ENCODE data around the gene IFT122. TPM values are rescaled to one million over a fixed set of nuclear protein-coding genes. Genes with fewer than 3 reads are reported as not detected.
A peak's percentile ranks its signal among the peaks of the same experiment; 100 is the strongest.

IFT122 gene
- total RNA-seq, 1 experiment from 2014 or later, result 4.7 TPM

- H3K4me3 ChIP-seq (ENCODE audit: low read length), result no peak overlapping the region
- H3K9me3 ChIP-seq (ENCODE audit: low read length), result no peaks in the 10 kb centered on the region
- no peak for DNase-seq
Measured at GRCh38 chr3:129419476-129419875, 20.5 kb upstream of the IFT122 start.

GRCh38 chr3:129421236-129421883 lies 18.7 kb upstream of the IFT122 start:
- H3K79me2 ChIP-seq (ENCODE audit: low read length), result no peaks in the 10 kb centered on the region
- H3K4me2 ChIP-seq (ENCODE audit: low read depth, low read length, poor library complexity, severe bottlenecking), result no peak overlapping the region
- no peak overlapping the region for H3K27ac ChIP-seq (ENCODE audit: low read length)

More at GRCh38 chr3:129419476-129419875, 20.5 kb upstream of the IFT122 start:
- Histone ChIP-seq H3K36me3 (ENCODE audit: insufficient read depth, low read length) (no peaks in the 10 kb centered on the region; the same call in 1 of the 2 replicates), H2AFZ (ENCODE audit: low read length) (no peak overlapping the region), H3K79me2 (ENCODE audit: low read length) (no peaks in the 10 kb centered on the region), H3K27me3 (ENCODE audit: low read length) (no peaks in the 10 kb centered on the region), H3K9me2 (replicated peaks; ENCODE audit: insufficient read depth, low read length) (no peaks in the 10 kb centered on the region), H3K4me1 (ENCODE audit: low read length) (peaks cover 9% of the 10 kb centered on the region), H4K20me1 (ENCODE audit: insufficient read depth, low read depth, low read length) (no peaks in the 10 kb centered on the region), H3K27ac (ENCODE audit: low read length) (no peak overlapping the region), H3K9ac (ENCODE audit: low read length) (no peak overlapping the region), H3K4me2 (ENCODE audit: low read depth, low read length, poor library complexity, severe bottlenecking) (no peak overlapping the region)

GRCh38 chr3:129421988-129422745 lies 17.9 kb upstream of the IFT122 start:
- Histone ChIP-seq H3K4me3 (ENCODE audit: low read length) (no peak overlapping the region), H3K27ac (ENCODE audit: low read length) (no peak overlapping the region), H3K79me2 (ENCODE audit: low read length) (no peaks in the 10 kb centered on the region), H3K9me2 (replicated peaks; ENCODE audit: insufficient read depth, low read length) (no peaks in the 10 kb centered on the region), H3K4me2 (ENCODE audit: low read depth, low read length, poor library complexity, severe bottlenecking) (no peak overlapping the region), H3K36me3 (ENCODE audit: insufficient read depth, low read length) (no peaks in the 10 kb centered on the region; the same call in 1 of the 2 replicates), H2AFZ (ENCODE audit: low read length) (no peak overlapping the region), H3K9me3 (ENCODE audit: low read length) (no peaks in the 10 kb centered on the region), H4K20me1 (ENCODE audit: insufficient read depth, low read depth, low read length) (no peaks in the 10 kb centered on the region), H3K27me3 (ENCODE audit: low read length) (no peaks in the 10 kb centered on the region), H3K9ac (ENCODE audit: low read length) (no peak overlapping the region), H3K4me1 (ENCODE audit: low read length) (peaks cover 24% of the 10 kb centered on the region)
- DNase-seq, result peak; percentile 59

More at GRCh38 chr3:129421236-129421883, 18.7 kb upstream of the IFT122 start:
- H3K9me3 ChIP-seq (ENCODE audit: low read length), result no peaks in the 10 kb centered on the region
- peaks cover 24% of the 10 kb centered on the region for H3K4me1 ChIP-seq (ENCODE audit: low read length)
- no peak for DNase-seq
- no peak overlapping the region for H3K9ac ChIP-seq (ENCODE audit: low read length)
- H2AFZ ChIP-seq (ENCODE audit: low read length), result no peak overlapping the region
- no peaks in the 10 kb centered on the region for H3K27me3 ChIP-seq (ENCODE audit: low read length)
- H4K20me1 ChIP-seq (ENCODE audit: insufficient read depth, low read depth, low read length), result no peaks in the 10 kb centered on the region
- H3K9me2 ChIP-seq (replicated peaks; ENCODE audit: insufficient read depth, low read length), result no peaks in the 10 kb centered on the region
- H3K36me3 ChIP-seq (ENCODE audit: insufficient read depth, low read length), result no peaks in the 10 kb centered on the region; the same call in 1 of the 2 replicates
- H3K4me3 ChIP-seq (ENCODE audit: low read length), result no peak overlapping the region

DNA sequence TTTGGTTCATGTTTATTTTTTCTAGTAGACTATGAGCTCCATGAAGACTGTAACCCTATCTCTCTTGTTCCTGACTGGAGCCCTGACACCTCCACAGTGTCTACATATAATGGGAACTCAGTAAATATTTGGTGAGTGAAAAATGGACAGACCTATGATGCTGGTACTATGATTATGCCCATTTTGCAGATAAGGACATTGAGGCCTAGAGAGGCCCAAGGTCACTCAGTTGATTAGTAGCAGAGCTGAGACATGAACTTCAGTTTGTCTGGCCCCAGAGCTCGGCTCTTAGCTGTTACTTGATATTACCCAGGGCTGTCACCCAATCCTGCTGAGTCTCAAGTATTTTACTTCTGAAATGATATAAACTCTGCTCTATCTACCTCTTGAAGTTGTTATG lies 17.1 kb upstream of the IFT122 start:
- Histone ChIP-seq H3K27me3 (ENCODE audit: low read length) (no peaks in the 10 kb centered on the region), H3K9me3 (ENCODE audit: low read length) (no peaks in the 10 kb centered on the region), H2AFZ (ENCODE audit: low read length) (no peak overlapping the region), H3K36me3 (ENCODE audit: insufficient read depth, low read length) (no peaks in the 10 kb centered on the region; the same call in 1 of the 2 replicates), H3K27ac (ENCODE audit: low read length) (no peak overlapping the region), H3K4me2 (ENCODE audit: low read depth, low read length, poor library complexity, severe bottlenecking) (no peak overlapping the region), H3K79me2 (ENCODE audit: low read length) (no peaks in the 10 kb centered on the region), H3K4me1 (ENCODE audit: low read length) (peaks cover 24% of the 10 kb centered on the region), H3K9me2 (replicated peaks; ENCODE audit: insufficient read depth, low read length) (no peaks in the 10 kb centered on the region), H3K4me3 (ENCODE audit: low read length) (no peak overlapping the region), H3K9ac (ENCODE audit: low read length) (no peak overlapping the region), H4K20me1 (ENCODE audit: insufficient read depth, low read depth, low read length) (no peaks in the 10 kb centered on the region)
- DNase-seq, result no peak

GRCh38 chr3:129424185-129424841 lies 15.7 kb upstream of the IFT122 start:
- Histone ChIP-seq H3K36me3 (ENCODE audit: insufficient read depth, low read length) (peaks cover 4% of the 10 kb centered on the region), H2AFZ (ENCODE audit: low read length) (peak overlapping the region; percentile 82), H4K20me1 (ENCODE audit: insufficient read depth, low read depth, low read length) (no peaks in the 10 kb centered on the region), H3K79me2 (ENCODE audit: low read length) (no peaks in the 10 kb centered on the region), H3K27me3 (ENCODE audit: low read length) (no peaks in the 10 kb centered on the region), H3K9me2 (replicated peaks; ENCODE audit: insufficient read depth, low read length) (no peaks in the 10 kb centered on the region), H3K4me3 (ENCODE audit: low read length) (peak overlapping the region; percentile 56), H3K4me2 (ENCODE audit: low read depth, low read length, poor library complexity, severe bottlenecking) (peak overlapping the region; percentile 65), H3K9me3 (ENCODE audit: low read length) (no peaks in the 10 kb centered on the region), H3K27ac (ENCODE audit: low read length) (peak overlapping the region; percentile 68), H3K4me1 (ENCODE audit: low read length) (peaks cover 38% of the 10 kb centered on the region), H3K9ac (ENCODE audit: low read length) (peak overlapping the region; percentile 40)
- peak; percentile 93 for DNase-seq

GRCh38 chr3:129425213-129425612 lies 14.8 kb upstream of the IFT122 start:
- Histone ChIP-seq H3K4me2 (ENCODE audit: low read depth, low read length, poor library complexity, severe bottlenecking) (peak overlapping the region; percentile 65), H3K4me3 (ENCODE audit: low read length) (peak overlapping the region; percentile 56), H3K9me2 (replicated peaks; ENCODE audit: insufficient read depth, low read length) (no peaks in the 10 kb centered on the region), H3K79me2 (ENCODE audit: low read length) (no peaks in the 10 kb centered on the region), H4K20me1 (ENCODE audit: insufficient read depth, low read depth, low read length) (no peaks in the 10 kb centered on the region), H3K9me3 (ENCODE audit: low read length) (no peaks in the 10 kb centered on the region), H3K27ac (ENCODE audit: low read length) (peak overlapping the region; percentile 68), H3K4me1 (ENCODE audit: low read length) (peaks cover 38% of the 10 kb centered on the region), H3K27me3 (ENCODE audit: low read length) (no peaks in the 10 kb centered on the region), H2AFZ (ENCODE audit: low read length) (no peak overlapping the region; the same call in 1 of the 2 replicates), H3K36me3 (ENCODE audit: insufficient read depth, low read length) (peaks cover 7% of the 10 kb centered on the region), H3K9ac (ENCODE audit: low read length) (peak overlapping the region; percentile 40)
- DNase-seq, result peak; percentile 61

DNA sequence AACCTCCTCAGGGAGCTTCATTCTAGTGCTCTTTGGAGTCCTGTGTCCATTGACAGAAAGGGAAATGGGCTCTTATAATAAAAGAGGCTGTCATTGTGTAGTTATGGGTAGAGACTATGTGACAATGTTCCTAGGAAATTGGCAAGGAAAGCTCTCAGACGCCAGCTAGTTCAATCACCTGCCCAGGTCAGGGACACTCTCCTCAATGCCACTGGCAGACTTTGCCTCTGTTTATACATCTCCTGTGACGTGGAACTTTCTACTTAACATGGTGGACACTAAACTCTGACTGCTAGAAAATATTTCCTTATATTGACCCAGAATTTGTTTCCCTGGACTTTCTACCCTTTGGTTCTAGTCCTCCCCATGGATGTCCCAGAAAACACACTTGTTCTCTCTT lies 14.4 kb upstream of the IFT122 start:
- Histone ChIP-seq H3K9me3 (ENCODE audit: low read length) (no peaks in the 10 kb centered on the region), H3K36me3 (ENCODE audit: insufficient read depth, low read length) (peaks cover 11% of the 10 kb centered on the region), H3K27ac (ENCODE audit: low read length) (peak overlapping the region; percentile 68; the same call in 1 of the 2 replicates), H3K79me2 (ENCODE audit: low read length) (no peaks in the 10 kb centered on the region), H3K4me3 (ENCODE audit: low read length) (peak overlapping the region; percentile 56; the same call in 1 of the 2 replicates), H3K9ac (ENCODE audit: low read length) (peak overlapping the region; percentile 40), H3K4me2 (ENCODE audit: low read depth, low read length, poor library complexity, severe bottlenecking) (peak overlapping the region; percentile 65), H4K20me1 (ENCODE audit: insufficient read depth, low read depth, low read length) (no peaks in the 10 kb centered on the region), H2AFZ (ENCODE audit: low read length) (no peak overlapping the region), H3K4me1 (ENCODE audit: low read length) (peaks cover 38% of the 10 kb centered on the region), H3K9me2 (replicated peaks; ENCODE audit: insufficient read depth, low read length) (no peaks in the 10 kb centered on the region), H3K27me3 (ENCODE audit: low read length) (no peaks in the 10 kb centered on the region)
- DNase-seq, result no peak

DNA sequence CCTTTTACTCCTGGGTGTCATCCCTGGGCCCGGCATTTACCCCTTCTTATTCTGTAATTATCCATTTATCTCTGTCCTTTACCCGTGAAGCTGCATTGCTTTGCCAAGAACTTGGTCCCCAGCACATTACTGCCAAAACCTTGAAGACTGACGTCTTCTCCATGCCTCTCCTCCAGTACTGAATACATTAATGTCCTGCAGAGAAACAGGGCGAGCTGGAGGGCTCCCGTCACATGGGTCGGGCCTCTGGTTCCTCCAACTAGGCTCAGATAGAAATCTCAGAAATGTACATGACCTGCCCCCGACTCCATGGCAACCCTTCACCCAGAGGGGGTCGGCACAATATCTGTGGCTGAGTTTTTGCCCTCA lies 12.0 kb upstream of the IFT122 start:
- peak overlapping the region; percentile 30; the same call in 1 of the 2 replicates for H3K4me3 ChIP-seq (ENCODE audit: low read length)
- no peaks in the 10 kb centered on the region for H3K9me2 ChIP-seq (replicated peaks; ENCODE audit: insufficient read depth, low read length)
- no peak overlapping the region for H3K27ac ChIP-seq (ENCODE audit: low read length)
- DNase-seq, result no peak
- peaks cover 38% of the 10 kb centered on the region for H3K4me1 ChIP-seq (ENCODE audit: low read length)
- no peaks in the 10 kb centered on the region for H3K79me2 ChIP-seq (ENCODE audit: low read length)
- peak overlapping the region; percentile 64 for H3K4me2 ChIP-seq (ENCODE audit: low read depth, low read length, poor library complexity, severe bottlenecking)
- H3K9ac ChIP-seq (ENCODE audit: low read length), result no peak overlapping the region
- H2AFZ ChIP-seq (ENCODE audit: low read length), result no peak overlapping the region
- no peaks in the 10 kb centered on the region for H4K20me1 ChIP-seq (ENCODE audit: insufficient read depth, low read depth, low read length)
- H3K27me3 ChIP-seq (ENCODE audit: low read length), result no peaks in the 10 kb centered on the region
- peaks cover 30% of the 10 kb centered on the region for H3K36me3 ChIP-seq (ENCODE audit: insufficient read depth, low read length)
- H3K9me3 ChIP-seq (ENCODE audit: low read length), result no peaks in the 10 kb centered on the region
